GM21367 (cell line): ENCODE measurements around the gene PRR4.

Experiments used
- ATAC-seq: cut with Tn5 transposase; IDR thresholded peaks from one replicate; pipeline ENCODE4 v1.9.1; 2021; ENCODE audit not compliant: unreplicated experiment

The PRR4 gene

DNA sequence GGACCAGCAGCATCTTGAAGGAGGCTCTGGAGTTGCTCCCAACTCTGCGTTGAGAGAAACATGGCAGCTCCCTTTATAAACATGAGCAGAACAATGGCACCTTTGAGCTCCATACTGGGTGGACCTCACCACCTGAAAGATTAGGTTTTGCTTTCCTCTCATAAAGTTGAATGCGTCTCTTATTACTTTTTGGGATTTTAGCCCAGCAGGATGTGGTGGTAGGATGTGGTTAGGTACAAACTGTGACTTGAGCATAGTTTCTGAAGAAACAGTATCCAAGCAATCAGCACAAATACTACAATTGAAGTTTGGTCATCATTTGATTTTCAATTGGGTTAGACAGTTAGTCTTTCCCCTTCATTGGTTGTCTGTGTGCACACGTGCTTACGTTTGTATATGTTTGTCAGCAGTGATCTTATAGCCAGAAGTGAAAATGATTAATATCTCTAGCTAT, at the start of gene PRR4:
Gene PRR4, minus strand, starts transcription at position 51 of the 454 bp plus-strand sequence. Its CDS starts 38 bp downstream, at position 13.
- no peak for ATAC-seq

DNA sequence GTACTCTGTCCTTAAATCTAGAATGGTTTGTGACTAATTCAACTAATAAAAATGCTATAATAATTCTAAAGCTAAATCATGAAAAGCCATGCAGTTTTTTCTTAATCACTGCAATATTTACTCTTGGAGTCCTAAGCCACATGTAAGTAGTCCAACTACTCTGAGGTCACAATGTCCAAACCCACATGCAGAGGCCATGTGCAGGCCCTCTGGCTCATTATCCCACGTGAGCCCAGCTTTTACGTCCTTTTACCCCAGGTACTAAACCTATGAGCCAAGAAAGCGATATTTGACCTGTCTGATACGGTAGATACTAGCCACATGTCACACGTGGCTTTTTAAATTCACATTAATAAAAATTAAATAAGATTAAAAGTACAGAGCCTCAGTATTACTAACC, 47.6 kb upstream of the PRR4 start:
- ATAC-seq = no peak

GRCh38 chr12:10891937-10892336, 42.7 kb upstream of the PRR4 start:
- ATAC-seq = no peak

DNA sequence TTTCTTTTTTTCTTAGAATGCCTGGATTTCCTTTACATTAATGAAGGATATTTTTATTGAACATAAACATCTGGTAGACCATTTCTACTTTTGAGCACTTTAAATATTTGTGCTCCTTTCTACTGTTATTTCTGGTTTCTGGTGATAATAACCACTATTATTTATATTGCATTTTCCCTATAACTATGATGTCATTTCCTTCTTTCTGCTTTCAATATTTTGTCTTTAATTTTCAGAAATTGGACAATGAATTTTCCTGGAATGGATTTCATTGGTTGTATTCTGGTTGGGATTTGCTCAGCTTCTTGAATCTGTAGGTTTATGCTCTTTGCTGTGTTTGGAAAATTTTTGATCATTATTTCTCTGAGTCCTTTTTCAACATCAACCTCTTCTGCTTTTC, 40.0 kb upstream of the PRR4 start:
- no peak for ATAC-seq

DNA sequence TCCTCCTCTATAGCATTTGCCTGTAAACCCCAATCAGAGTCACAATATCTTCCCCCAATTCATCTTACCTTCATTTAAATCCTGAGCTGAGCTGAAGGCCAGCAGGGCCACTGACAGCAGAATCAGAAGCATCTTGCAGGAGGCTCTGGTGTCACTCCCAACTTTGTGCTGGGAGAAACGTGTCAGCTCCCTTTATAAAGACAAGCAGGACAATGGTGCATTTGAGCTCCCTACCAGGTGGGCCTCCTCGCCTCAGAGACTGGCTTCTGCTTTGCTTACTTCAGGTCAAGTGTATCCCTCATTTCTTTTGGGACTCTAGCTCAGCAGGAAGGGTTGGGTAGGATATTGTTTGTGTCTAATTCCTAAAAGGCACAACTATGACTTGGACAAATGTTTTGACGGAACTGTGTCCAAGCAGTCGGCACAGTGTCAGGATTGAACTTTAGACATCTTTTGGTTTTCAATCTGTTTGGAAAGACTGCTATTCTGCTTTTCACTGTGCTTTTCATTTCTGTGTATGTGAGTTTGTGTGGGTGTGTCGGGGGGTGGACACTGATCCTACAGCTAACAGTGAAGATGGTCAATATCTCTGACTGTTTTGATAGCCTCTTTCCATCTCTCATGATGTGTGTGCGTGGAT, 34.9 kb upstream of the PRR4 start, which contains the start of gene PRH1:
Gene PRH1, minus strand, starts transcription at position 170 of the 640 bp plus-strand sequence. Its CDS starts 38 bp downstream, at position 132.
- ATAC-seq = no peak

DNA sequence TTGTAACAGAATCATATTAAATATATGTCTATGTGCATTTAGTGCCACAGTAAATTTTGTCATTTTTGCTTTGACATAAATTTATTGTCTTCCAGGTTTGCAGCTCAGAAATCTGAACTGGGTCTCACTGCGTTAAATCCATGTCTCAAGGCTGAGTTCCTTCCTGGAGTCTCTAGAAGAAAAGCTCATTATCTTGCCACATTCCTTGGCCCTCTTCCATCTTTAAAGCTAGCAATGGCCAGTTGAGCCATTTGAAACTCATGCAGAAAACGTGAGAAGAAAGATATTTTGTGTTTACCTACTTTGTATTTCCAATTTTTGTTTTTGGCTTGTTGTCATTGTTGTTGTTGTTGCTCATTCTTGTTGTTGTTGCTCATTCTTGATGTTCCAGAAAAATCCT, 24.1 kb upstream of the PRR4 start:
- no peak for ATAC-seq

DNA sequence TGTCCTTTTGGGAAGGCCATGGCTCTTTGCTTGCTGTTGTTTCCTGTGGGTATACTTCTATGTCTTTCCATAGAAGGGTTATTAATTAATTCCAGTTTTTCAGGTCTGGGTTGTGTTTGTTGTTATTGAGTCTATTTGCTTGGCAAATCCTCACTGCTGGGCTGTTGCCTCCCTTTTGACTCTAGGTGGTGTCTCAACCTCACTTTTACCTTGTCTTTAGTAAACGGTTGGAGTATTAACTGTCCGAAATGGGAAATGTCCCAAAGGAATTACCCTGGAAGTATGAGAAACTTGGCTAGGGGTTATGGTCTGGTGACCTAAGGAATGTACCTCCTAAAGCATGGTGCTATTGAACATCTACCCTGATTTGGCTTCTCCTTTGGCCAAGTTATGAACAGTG, 18.1 kb upstream of the PRR4 start:
- ATAC-seq = no peak

- ATAC-seq = no peak
Observed at GRCh38 chr12:10863512-10864218, 14.4 kb upstream of the PRR4 start.

- no peak for ATAC-seq
Observed at GRCh38 chr12:10861366-10861765, 12.1 kb upstream of the PRR4 start.

DNA sequence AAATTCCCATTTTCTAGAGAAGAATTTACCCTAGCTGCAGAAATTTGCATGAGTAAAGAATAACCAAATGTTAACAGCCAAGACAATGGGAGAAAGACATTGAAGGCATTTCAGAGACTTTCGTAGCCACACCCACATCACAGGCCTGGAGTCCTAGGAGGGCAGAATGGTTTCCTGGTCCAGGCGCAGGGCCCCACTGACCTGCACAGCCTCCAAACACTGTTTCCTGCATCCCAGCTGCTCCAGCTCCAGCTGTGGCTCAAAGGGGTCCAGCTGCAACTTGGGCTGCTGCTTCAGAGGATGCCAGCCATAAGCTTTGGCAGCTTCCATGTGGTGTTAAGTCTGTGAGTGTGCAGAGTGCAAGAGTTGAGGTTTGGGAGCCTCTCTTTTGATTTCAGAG, 6.5 kb upstream of the PRR4 start:
- no peak for ATAC-seq

DNA sequence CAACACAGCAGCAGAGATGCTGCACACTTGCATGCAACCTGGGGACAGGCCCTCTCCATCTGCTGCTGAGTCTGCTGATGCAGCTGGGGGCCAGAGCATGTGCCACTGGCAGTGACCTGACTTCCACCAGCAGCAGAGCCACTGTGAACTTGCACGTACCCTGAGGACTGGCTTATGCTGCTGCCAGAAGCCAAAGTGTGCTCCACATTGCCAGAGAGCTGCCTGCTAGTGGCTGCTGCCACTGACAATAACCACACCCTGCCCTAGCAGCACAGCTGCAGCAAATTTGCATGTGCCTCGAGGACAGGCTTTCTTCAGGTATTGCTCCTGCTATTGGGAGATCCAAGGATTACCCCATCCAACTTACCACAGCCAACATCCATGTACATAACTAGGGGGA, 4.5 kb upstream of the PRR4 start:
- ATAC-seq = no peak

DNA sequence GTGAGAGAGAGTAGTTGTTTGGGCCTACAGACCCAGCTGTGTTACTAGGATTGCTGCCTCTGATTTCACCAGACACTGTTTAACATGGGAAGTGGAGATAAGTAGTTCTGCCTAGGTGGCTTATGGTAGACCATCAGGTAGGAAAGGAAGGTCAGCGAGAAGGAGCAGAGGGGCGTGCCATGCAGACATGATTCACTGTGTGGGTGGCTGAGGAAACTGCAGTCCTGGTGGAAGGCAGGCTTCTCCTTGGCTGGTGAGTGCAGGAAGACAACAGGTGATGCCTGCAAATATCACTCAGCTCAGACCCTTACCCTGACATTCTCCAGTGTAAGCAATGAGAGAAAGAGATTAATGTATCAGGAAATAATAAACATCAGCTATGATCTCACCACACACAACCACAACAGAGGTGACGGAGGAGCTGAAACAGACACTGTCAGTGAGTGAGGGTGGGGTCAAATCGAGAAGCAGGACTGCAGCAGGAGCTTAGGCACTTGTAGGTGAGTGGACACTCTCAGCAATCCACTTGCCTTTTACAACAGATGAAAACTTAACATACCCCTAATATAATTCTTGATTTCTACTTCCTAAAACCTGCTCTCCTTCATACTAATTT, 2.1 kb upstream of the PRR4 start:
- ATAC-seq = no peak

DNA sequence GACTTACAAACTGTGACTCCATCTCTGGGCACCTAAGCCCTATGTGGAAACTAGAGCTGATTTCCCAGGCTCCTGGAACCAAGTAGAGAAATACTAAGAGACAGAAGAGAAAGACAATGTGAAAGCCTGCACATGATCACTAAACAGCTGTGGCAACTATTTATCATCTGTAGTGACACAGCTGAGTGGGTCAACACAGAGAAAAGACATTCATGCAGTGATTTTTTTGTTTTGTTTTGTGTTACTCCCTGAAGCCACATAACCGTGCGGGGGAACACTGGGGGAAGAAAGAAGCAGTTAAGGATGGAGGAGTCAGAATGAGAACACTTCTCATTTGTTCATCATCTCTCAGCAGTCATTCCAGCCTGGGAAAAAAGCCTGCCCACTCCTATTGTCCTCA, 1.5 kb downstream of the PRR4 start:
- ATAC-seq = no peak

- ATAC-seq = no peak
Observed at GRCh38 chr12:10842862-10843261, 6.4 kb downstream of the PRR4 start.

DNA sequence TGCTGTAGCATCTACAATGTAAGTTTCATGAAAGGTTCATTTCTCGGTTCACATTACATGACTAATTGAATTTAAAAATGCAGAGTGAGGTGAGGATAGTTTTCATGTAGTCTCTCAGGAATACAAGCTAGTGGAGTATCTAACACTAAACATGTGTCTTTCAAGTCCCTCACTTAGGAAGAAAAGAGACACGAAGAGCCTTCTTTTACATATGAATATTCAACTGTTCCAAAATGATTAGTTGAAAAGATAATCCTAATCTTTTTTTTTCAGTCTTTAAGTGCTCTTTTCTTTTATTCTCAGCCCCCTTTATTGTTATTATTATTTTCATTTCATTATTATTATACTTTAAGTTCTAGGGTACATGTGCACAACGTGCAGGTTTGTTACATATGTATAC, 10.8 kb downstream of the PRR4 start:
- no peak for ATAC-seq

- no peak for ATAC-seq
Observed at GRCh38 chr12:10829994-10830393, 19.3 kb downstream of the PRR4 start.

GRCh38 chr12:10826258-10826657, 23.0 kb downstream of the PRR4 start, which contains the start of gene TAS2R10:
TSS of gene TAS2R10 (minus strand) at chr12:10826358. CDS start at chr12:10826269, 89 bp downstream.
- no peak for ATAC-seq

DNA sequence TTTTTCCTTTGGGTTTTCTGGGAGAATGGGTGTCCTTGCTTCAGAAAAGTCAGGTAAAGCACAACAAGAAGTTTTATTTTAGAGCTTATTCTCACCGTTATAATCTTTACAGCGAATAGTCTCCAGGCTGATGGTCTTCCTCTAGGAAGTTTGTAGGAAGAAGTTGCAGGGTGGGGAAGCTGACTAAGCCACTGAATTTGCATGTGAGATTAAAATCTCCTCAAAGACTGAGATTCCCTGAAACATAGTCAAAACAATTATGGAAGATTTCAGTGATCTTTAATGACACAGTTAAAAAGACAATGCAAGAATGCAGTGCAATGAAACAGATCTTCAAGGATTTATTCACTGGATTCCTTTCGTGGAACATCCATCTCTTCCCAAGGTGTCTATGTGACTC, 24.3 kb downstream of the PRR4 start:
- ATAC-seq = no peak

DNA sequence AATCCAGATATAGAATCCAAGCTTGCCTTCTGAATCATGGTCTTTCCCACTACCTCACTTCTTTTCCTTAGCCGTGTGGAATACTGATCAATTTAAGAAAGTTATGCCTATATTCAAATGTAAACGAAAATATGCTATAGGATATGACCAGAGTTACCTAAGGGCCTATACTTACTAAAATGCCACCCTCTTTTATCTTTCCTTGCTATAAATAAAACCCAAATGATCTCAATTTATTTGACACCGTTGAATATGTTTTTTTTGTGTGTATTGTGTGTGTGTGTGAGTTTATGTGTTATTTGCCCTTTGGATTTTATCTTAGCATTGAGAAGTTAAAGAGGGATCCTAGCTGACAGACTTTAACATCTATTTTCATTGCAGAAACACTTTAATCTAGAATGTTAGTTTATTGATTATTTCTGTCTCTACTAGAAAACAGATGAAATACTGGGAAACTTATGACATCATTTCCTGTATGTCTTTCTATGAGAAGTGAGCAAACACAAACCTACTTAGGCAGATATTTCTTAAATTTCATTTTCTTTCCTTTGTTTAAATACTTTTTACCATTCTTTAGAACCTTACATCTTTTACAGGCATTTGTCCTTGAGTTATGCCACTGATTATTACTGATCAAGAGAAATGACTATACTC, 37.3 kb downstream of the PRR4 start:
- no peak for ATAC-seq

- ATAC-seq = no peak
Observed at GRCh38 chr12:10810068-10810467, 39.2 kb downstream of the PRR4 start, which contains the start of gene TAS2R9. TSS of gene TAS2R9 (minus strand) at chr12:10810168. CDS start at chr12:10810075, 93 bp downstream.

GRCh38 chr12:10807186-10807585, 42.1 kb downstream of the PRR4 start, which contains the start of gene TAS2R8:
TSS of gene TAS2R8 (minus strand) at chr12:10807286. CDS start at chr12:10806980, 306 bp downstream.
- ATAC-seq = no peak
